ENCODE measurements around the gene HMGCL. TPM values are rescaled to one million over a fixed set of nuclear protein-coding genes. Genes with fewer than 3 reads are reported as not detected.

HMGCL gene
- total RNA-seq, 1 donor from 2014 or later = 30.0 TPM

DNA sequence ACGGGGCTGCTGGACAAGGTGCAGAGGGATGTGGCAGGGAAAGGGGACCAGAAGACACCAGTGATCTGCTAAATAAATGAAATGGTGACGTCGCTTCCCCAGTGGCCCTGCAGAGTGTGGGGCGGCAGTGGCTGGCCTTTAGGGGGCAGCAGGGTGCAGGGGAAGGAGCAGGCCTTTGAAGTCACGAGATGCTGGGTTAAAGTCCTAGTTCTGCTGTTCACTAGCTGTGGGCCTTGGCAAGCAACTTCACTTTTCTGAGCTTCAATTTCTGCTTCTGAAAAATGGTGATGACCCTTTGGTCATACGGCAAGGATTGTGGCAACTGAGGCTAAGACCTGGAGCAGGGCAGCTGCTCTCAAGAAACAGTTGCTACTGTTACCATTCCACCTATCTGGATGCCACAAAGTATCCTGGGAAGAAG, 15.5 kb downstream of the HMGCL start:
- Mint-ChIP-seq H3K27ac (ENCODE audit: unreplicated experiment) (no peak overlapping the region), H3K4me3 (ENCODE audit: unreplicated experiment) (no peak overlapping the region), H3K4me1 (ENCODE audit: unreplicated experiment) (peaks cover 26% of the 10 kb centered on the region), H3K27me3 (ENCODE audit: unreplicated experiment) (peaks cover 2% of the 10 kb centered on the region), H3K9me3 (ENCODE audit: unreplicated experiment) (no peaks in the 10 kb centered on the region), H3K36me3 (ENCODE audit: low read depth, unreplicated experiment) (peaks cover 25% of the 10 kb centered on the region)
- peak; percentile 60 for TF ChIP-seq CTCF (IDR thresholded peaks at IDR 0.05; ENCODE audit: unreplicated experiment)
- DNase-seq (ENCODE audit: low spot score) = peak; percentile 84

GRCh38 chr1:23807453-23807852, 17.8 kb downstream of the HMGCL start:
- Mint-ChIP-seq H3K9me3 (ENCODE audit: unreplicated experiment) (no peaks in the 10 kb centered on the region), H3K27me3 (ENCODE audit: unreplicated experiment) (peaks cover 2% of the 10 kb centered on the region), H3K27ac (ENCODE audit: unreplicated experiment) (no peak overlapping the region), H3K4me1 (ENCODE audit: unreplicated experiment) (peaks cover 26% of the 10 kb centered on the region), H3K36me3 (ENCODE audit: low read depth, unreplicated experiment) (peaks cover 28% of the 10 kb centered on the region), H3K4me3 (ENCODE audit: unreplicated experiment) (peak overlapping the region; percentile 26)
- TF ChIP-seq CTCF (IDR thresholded peaks at IDR 0.05; ENCODE audit: unreplicated experiment) = no peak
- DNase-seq (ENCODE audit: low spot score) = no peak

DNA sequence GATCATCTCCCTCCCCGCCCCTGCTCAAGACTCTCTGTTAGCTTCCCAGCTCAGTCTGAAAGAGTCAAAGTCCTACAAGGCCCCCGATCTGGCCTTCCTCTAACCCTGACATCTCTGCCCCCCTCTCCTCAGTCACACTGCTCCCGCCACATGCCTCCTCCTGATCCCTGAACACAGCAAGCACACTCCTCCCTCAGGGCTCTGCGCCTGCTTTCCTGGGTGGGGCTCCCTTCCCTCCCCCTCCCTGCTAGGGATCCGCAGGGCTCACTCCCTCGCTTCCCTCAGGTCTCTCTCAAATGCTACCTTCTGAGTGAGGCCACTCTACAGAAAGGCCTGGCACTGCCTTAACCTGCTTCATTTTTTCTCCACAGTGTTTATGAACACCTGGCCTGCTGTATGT, 18.9 kb downstream of the HMGCL start:
- no peak for TF ChIP-seq CTCF (IDR thresholded peaks at IDR 0.05; ENCODE audit: unreplicated experiment)
- no peak for DNase-seq (ENCODE audit: low spot score)
- no peak overlapping the region for H3K27ac Mint-ChIP-seq (ENCODE audit: unreplicated experiment)
- H3K4me1 Mint-ChIP-seq (ENCODE audit: unreplicated experiment) = peaks cover 25% of the 10 kb centered on the region
- no peaks in the 10 kb centered on the region for H3K9me3 Mint-ChIP-seq (ENCODE audit: unreplicated experiment)
- peaks cover 23% of the 10 kb centered on the region for H3K36me3 Mint-ChIP-seq (ENCODE audit: low read depth, unreplicated experiment)
- peak overlapping the region; percentile 31 for H3K4me3 Mint-ChIP-seq (ENCODE audit: unreplicated experiment)
- H3K27me3 Mint-ChIP-seq (ENCODE audit: unreplicated experiment) = peaks cover 2% of the 10 kb centered on the region

DNA sequence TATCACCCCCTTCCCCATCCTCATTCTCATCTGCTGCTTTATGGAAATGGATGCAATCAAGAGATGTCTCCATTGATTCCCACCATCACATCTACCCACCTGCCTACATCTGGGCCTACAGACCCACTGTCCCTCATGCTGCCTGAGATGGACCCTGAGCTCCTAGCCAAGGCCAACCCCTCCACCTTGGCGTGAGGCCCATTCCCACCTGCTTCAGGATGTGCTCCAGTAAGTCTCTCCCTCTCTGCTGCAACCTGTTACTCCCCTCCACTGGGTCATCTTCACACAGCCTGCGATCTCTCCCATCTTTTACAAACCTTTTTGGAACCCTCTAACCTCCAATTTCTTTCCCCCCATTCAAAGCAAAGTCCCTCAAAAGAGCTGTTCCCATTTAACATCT, 20.2 kb downstream of the HMGCL start:
- H3K27me3 Mint-ChIP-seq (ENCODE audit: unreplicated experiment) = peaks cover 2% of the 10 kb centered on the region
- no peak overlapping the region for H3K27ac Mint-ChIP-seq (ENCODE audit: unreplicated experiment)
- no peak for TF ChIP-seq CTCF (IDR thresholded peaks at IDR 0.05; ENCODE audit: unreplicated experiment)
- peaks cover 16% of the 10 kb centered on the region for H3K4me1 Mint-ChIP-seq (ENCODE audit: unreplicated experiment)
- H3K4me3 Mint-ChIP-seq (ENCODE audit: unreplicated experiment) = peak overlapping the region; percentile 15
- no peaks in the 10 kb centered on the region for H3K9me3 Mint-ChIP-seq (ENCODE audit: unreplicated experiment)
- H3K36me3 Mint-ChIP-seq (ENCODE audit: low read depth, unreplicated experiment) = peaks cover 21% of the 10 kb centered on the region
- no peak for DNase-seq (ENCODE audit: low spot score)

DNA sequence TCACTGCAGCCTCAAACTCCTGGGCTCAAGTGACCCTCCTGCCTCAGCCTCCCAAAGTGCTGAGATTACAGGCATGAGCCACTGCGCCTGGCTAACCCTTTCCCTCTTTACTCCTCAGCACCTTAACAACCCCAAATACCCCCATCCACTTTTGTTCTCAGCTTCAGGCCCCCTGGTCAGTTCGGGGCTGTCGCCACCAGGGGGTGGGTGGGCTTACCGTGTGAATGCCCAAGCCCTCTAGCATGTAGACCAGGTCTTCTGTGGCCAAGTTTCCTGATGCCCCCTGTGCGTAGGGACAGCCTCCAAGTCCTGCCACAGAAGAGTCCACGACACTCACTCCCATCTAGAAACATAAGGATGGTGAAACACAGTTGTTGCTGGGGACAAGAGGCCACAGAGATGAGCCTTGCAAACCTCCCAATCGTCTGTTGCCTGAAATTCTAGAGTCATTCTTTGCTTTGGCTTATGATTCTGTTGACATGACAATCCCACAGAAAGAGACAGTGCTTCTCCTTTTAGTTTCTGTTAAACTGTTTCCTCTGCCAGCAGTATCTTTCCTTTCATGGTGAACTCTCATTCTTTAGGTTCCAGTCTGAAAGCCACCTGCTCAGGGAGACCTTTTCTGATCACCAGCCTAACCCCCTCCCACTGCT, 20.9 kb downstream of the HMGCL start:
- Mint-ChIP-seq H3K4me1 (ENCODE audit: unreplicated experiment) (peaks cover 19% of the 10 kb centered on the region), H3K9me3 (ENCODE audit: unreplicated experiment) (no peaks in the 10 kb centered on the region), H3K27me3 (ENCODE audit: unreplicated experiment) (peaks cover 2% of the 10 kb centered on the region), H3K36me3 (ENCODE audit: low read depth, unreplicated experiment) (peaks cover 21% of the 10 kb centered on the region), H3K27ac (ENCODE audit: unreplicated experiment) (no peak overlapping the region), H3K4me3 (ENCODE audit: unreplicated experiment) (no peak overlapping the region)
- peak; percentile 32 for TF ChIP-seq CTCF (IDR thresholded peaks at IDR 0.05; ENCODE audit: unreplicated experiment)
- peak; percentile 57 for DNase-seq (ENCODE audit: low spot score)
